Adrenal gland (tissue), 12 donors: ENCODE data around the gene NKAIN2. TPM values are rescaled to one million over a fixed set of nuclear protein-coding genes. Genes with fewer than 3 reads are reported as not detected.

Experiments
- DNase-seq, 7 donors: peaks; one replicate each; pipeline ENCODE4 v3.0.0-alpha.2; 2019 to 2020
- H3K27ac ChIP-seq, 5 donors: fragments of 200-600 bp; sonication (generic) in 4 of 5; 1 replicate in 3 of 5; 2 replicates in 2 of 5; pipeline versions ENCODE4 v1.5.1 to v1.8.0; 2016 to 2020; ENCODE audit warnings: mild to moderate bottlenecking in 1 of 5
- H3K27me3 ChIP-seq: fragments of 200-600 bp; 2 replicates; pipeline ENCODE4 v1.8.0; 2021
- H3K36me3 ChIP-seq, 2 donors: fragments of 200-600 bp; replicated peaks in 1 of 2; 1 replicate in 1 of 2; 2 replicates in 1 of 2; pipeline versions ENCODE4 v1.5.1 to v1.8.0; 2018 to 2022
- H3K4me1 ChIP-seq, 2 donors: fragments of 200-600 bp; replicated peaks in 1 of 2; 1 replicate in 1 of 2; 2 replicates in 1 of 2; pipeline versions ENCODE4 v1.5.1 to v1.8.0; 2018 to 2021
- H3K4me3 ChIP-seq, 4 donors: fragments of 200-600 bp; sonication (generic) in 3 of 4; one replicate each; pipeline ENCODE4 v1.5.1; 2016 to 2018
- H3K9me3 ChIP-seq, 3 donors: fragments of 200-600 bp; sonication (generic) in 1 of 3; replicated peaks in 1 of 3; 1 replicate in 2 of 3; 2 replicates in 1 of 3; pipeline versions ENCODE4 v1.5.1 to v1.8.0; 2016 to 2021
- CTCF ChIP-seq, 6 experiments: fragments of 450-650 bp in 4 of 6; fragments of 200-600 bp in 2 of 6; sonication (generic) in 1 of 6; IDR thresholded peaks; 1 replicate in 5 of 6; 2 replicates in 1 of 6; pipeline versions ENCODE4 v1.5.1 to v1.8.0; 2016 to 2021; ENCODE audit warnings: antibody characterized with exemption in 6 of 6, mild to moderate bottlenecking in 2 of 6, moderate library complexity in 1 of 6
- POLR2A ChIP-seq, 2 donors: fragments of 450-650 bp; IDR thresholded peaks; one replicate each; pipeline ENCODE4 v1.6.1; 2017; ENCODE audit warnings: antibody characterized with exemption in 2 of 2, mild to moderate bottlenecking in 2 of 2, moderate library complexity in 1 of 2
- WGBS, 4 donors: extraction: QIAGEN DNeasy Blood & Tissue Kit in 2 of 4; methylation state at CpG; one replicate each; pipeline versions ENCODE4 v1.1.5 to v1.1.7; 2013 to 2017; 5-methylcytosine and 5-hydroxymethylcytosine counted together
- intact Hi-C, 2 donors: fragments of 100-400 bp; cut with DNase I; formaldehyde crosslinking; loops; one replicate each; pipeline versions ENCODE4 v1.14.1 to v1.15.0; 2022 to 2023
- polyA plus RNA-seq, 3 donors: library from polyadenylated mRNA; stranded (reverse); fragments of 200-250 nt in 2 of 3; fragments of 350-450 nt in 1 of 3; fragmentation: Illumina TruSeq in 1 of 3; extraction: RNeasy Lipid Tissue Mini Kit (QIAGEN cat#74804) in 1 of 3; gene quantifications; one replicate each; pipeline ENCODE4 v1.2.3, GENCODE V29; 2013 to 2014
- total RNA-seq, 9 donors: library from RNA; depleted of rRNA in 4 of 9; stranded (reverse); fragments of >200 nt in 4 of 9; fragments of 120-200 nt in 1 of 9; fragmentation: NEBNext Ultra II Directional in 1 of 9; extraction: Animal tissue kit (Norgen Biotek cat#: 25700) in 1 of 9; gene quantifications; one replicate each; pipeline versions ENCODE4 v1.1.0 to v1.2.4, GENCODE V29; 2013 to 2023
- donor health status: healthy with polysubstance abuse.
- donor health status: Bipolar disorder and iron deficiency.
- donor health status: DM: yes; HTN: yes; CAD: no.
- donor health status: DM: no; HTN: no; CAD: no.
- donor health status: DM: no; HTN: no; CAD: no.
- donor health status: DM: yes; HTN: yes; CAD: no.

Gene NKAIN2
- total and polyA plus RNA-seq, 12 donors, result under 0.01 to 0.61 (median 0.23) TPM; not detected in 3

DNA sequence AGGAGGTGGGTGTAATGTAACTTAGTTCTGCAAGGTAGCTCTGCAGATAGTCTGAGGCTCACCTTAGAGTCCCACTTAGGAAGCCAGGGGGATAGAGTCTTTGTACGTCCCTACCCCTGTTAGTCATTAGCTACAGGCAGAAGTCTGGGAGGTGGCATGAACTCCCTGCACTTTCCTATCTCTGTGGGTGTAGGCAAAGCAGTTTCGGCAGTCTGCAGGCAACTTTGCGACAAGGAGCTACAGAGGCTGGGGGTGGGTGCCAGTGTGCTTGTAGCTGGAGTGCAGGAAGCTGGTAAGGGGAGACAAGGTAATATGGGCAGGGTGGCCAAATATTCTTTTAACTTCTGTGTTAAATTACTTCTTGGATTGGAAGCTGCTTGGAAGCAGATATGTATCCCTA lies 45.7 kb downstream of the NKAIN2 start:
- intact Hi-C loops, result no loop called here
- no peak for TF ChIP-seq POLR2A (IDR thresholded peaks at IDR 0.05)
- no peak for TF ChIP-seq CTCF (IDR thresholded peaks at IDR 0.05)

DNA sequence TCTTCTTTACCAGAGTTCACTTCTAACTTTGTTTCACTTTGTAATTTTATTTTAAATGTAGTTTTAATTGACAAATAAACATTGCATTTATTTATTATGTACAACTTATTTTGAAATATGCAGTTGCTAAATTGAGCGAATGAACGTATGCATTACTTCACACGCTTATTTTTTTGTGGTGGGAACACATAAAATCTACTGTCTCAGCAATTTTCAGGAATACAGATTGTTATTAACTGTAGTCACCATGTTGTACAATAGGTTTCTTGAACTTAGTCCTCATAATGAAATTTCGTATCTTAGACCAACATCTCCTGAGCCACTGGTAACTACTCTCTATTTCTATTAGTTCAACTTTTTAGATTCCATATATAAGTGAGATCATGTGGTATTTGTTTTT lies 46.9 kb downstream of the NKAIN2 start:
- intact Hi-C loops, result loop anchor here in 1 of 2 donors (10.0 kb wide), 1 partner anchor 1274 kb away; no protein-coding TSS in a partner anchor
- H3K9me3 ChIP-seq, result no peaks in the 10 kb centered on the region
- H3K4me3 ChIP-seq, result no peak overlapping the region
- no peaks in the 10 kb centered on the region for H3K27me3 ChIP-seq
- no peak for DNase-seq
- no peaks in the 10 kb centered on the region for H3K36me3 ChIP-seq
- no peak overlapping the region for H3K27ac ChIP-seq
- 86 to 90% (median 89%) methylated on average over 4 of the region's 4 CpGs for WGBS, 4 donors
- no peaks in the 10 kb centered on the region for H3K4me1 ChIP-seq
- TF ChIP-seq POLR2A (IDR thresholded peaks at IDR 0.05) (no peak), CTCF (IDR thresholded peaks at IDR 0.05) (no peak)

More for the DNA sequence above, 45.7 kb downstream of the NKAIN2 start:
- Histone ChIP-seq H3K27me3 (no peaks in the 10 kb centered on the region), H3K9me3 (no peaks in the 10 kb centered on the region), H3K4me1 (no peaks in the 10 kb centered on the region), H3K27ac (no peak overlapping the region), H3K4me3 (no peak overlapping the region), H3K36me3 (no peaks in the 10 kb centered on the region)
- WGBS, 4 donors, result 59 to 72% (median 64%) methylated on average over 3 of the region's 3 CpGs
- DNase-seq, result no peak

DNA sequence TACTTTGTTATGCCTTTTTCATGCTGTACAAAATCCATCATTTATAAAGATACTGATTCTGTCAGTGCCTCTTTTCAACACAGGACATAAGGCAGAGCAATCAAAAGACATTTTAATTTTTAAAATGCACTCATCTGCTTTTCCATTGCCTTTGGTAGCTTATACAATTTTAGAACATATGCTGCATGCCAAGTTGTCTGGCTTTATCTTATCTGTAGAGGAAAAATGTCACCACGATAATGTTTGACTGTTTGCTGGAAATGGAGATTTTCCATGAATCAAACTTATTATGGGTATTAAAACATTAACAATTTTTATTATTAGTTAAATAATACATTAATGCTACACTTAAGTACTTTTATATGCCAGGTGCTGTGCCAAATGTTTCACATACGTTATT lies 50.5 kb downstream of the NKAIN2 start:
- Histone ChIP-seq H3K9me3 (no peaks in the 10 kb centered on the region), H3K4me1 (no peaks in the 10 kb centered on the region), H3K27me3 (no peaks in the 10 kb centered on the region), H3K4me3 (no peak overlapping the region), H3K36me3 (no peaks in the 10 kb centered on the region), H3K27ac (no peak overlapping the region)
- no peak for TF ChIP-seq POLR2A (IDR thresholded peaks at IDR 0.05)
- no peak for TF ChIP-seq CTCF (IDR thresholded peaks at IDR 0.05)
- intact Hi-C loops, result loop anchor here in 1 of 2 donors (10.0 kb wide), 1 partner anchor 1271 kb away; no protein-coding TSS in a partner anchor
- 37 to 47% (median 44%) methylated on average over 2 of the region's 2 CpGs for WGBS, 4 donors
- no peak for DNase-seq

- intact Hi-C loops, result loop anchor here in 1 of 2 donors (10.0 kb wide), 1 partner anchor 1269 kb away; no protein-coding TSS in a partner anchor
- Histone ChIP-seq H3K4me3 (no peak overlapping the region), H3K27me3 (no peaks in the 10 kb centered on the region), H3K9me3 (no peaks in the 10 kb centered on the region), H3K4me1 (no peaks in the 10 kb centered on the region), H3K27ac (no peak overlapping the region), H3K36me3 (no peaks in the 10 kb centered on the region)
- WGBS, 4 donors, result 55 to 76% (median 69%) methylated on average over 2 of the region's 2 CpGs
- TF ChIP-seq CTCF (IDR thresholded peaks at IDR 0.05) (no peak), POLR2A (IDR thresholded peaks at IDR 0.05) (no peak)
- no peak for DNase-seq
Measured at GRCh38 chr6:123855506-123855905, 51.8 kb downstream of the NKAIN2 start.
